ENCODE data around the gene EN2.

EN2 gene

GRCh38 chr7:155465761-155466141 lies 7.8 kb downstream of the EN2 start:
- no peak overlapping the region for H3K4me3 ChIP-seq (ENCODE audit: low read depth, low read length)
- no peak for DNase-seq (ENCODE audit: low read depth)
- TF ChIP-seq CTCF (IDR thresholded peaks at IDR 0.05; ENCODE audit: control insufficient read depth, extremely low read depth, insufficient read depth), result no peak

- TF ChIP-seq CTCF (IDR thresholded peaks at IDR 0.05; ENCODE audit: control insufficient read depth, extremely low read depth, insufficient read depth), result no peak
- no peak for DNase-seq (ENCODE audit: low read depth)
- H3K4me3 ChIP-seq (ENCODE audit: low read depth, low read length), result no peak overlapping the region
These were observed 8.3 kb downstream of the EN2 start for GRCh38 chr7:155466142-155466813.

GRCh38 chr7:155466814-155467733 lies 9.1 kb downstream of the EN2 start:
- no peak overlapping the region for H3K4me3 ChIP-seq (ENCODE audit: low read depth, low read length)

GRCh38 chr7:155467846-155468784 lies 10.2 kb downstream of the EN2 start:
- no peak for DNase-seq (ENCODE audit: low read depth)
- 0 out of 2 replicates have a peak overlapping the region, but pooled peaks have one; percentile 7 for H3K4me3 ChIP-seq (ENCODE audit: low read depth, low read length)
- no peak for TF ChIP-seq CTCF (IDR thresholded peaks at IDR 0.05; ENCODE audit: control insufficient read depth, extremely low read depth, insufficient read depth)

More at GRCh38 chr7:155466814-155467733, 9.1 kb downstream of the EN2 start:
- no peak for DNase-seq (ENCODE audit: low read depth)
- TF ChIP-seq CTCF (IDR thresholded peaks at IDR 0.05; ENCODE audit: control insufficient read depth, extremely low read depth, insufficient read depth), result no peak

- TF ChIP-seq CTCF (IDR thresholded peaks at IDR 0.05; ENCODE audit: control insufficient read depth, extremely low read depth, insufficient read depth), result no peak
- DNase-seq (ENCODE audit: low read depth), result no peak
- no peak overlapping the region for H3K4me3 ChIP-seq (ENCODE audit: low read depth, low read length)
These were observed 10.8 kb downstream of the EN2 start for GRCh38 chr7:155468785-155469148.

GRCh38 chr7:155469311-155470185 lies 11.6 kb downstream of the EN2 start:
- no peak overlapping the region for H3K4me3 ChIP-seq (ENCODE audit: low read depth, low read length)
- no peak for DNase-seq (ENCODE audit: low read depth)
- TF ChIP-seq CTCF (IDR thresholded peaks at IDR 0.05; ENCODE audit: control insufficient read depth, extremely low read depth, insufficient read depth), result no peak
